B cell (primary cell): ENCODE results near the gene GRM4. TPM values are rescaled to one million over a fixed set of nuclear protein-coding genes. Genes with fewer than 3 reads are reported as not detected.

Experiments used
- ATAC-seq: fragments of 200-7000 bp; cut with Tn5 transposase; one replicate; pipeline ENCODE4 v1.10.0; 2021; ENCODE audit warnings: low read depth, mild to moderate bottlenecking, moderate number of reproducible peaks, moderate library complexity
- CTCF ChIA-PET: fragments of 350-600 bp; sonication (Branson Sonifier 250); formaldehyde crosslinking; loops from one replicate; lab custom pipeline; 2021; ENCODE audit warnings: antibody characterized with exemption, inconsistent platforms; lab: Charles Lee
- POLR2A ChIA-PET: fragments of 350-600 bp; sonication (Branson Sonifier 250); formaldehyde crosslinking; loops from one replicate; lab custom pipeline; 2021; ENCODE audit warnings: antibody characterized with exemption; lab: Charles Lee
- DNase-seq: peaks from one replicate; pipeline ENCODE4 v3.0.0; 2013
- H2AFZ ChIP-seq: 2 replicates; pipeline ENCODE4 v1.6.1; 2012; ENCODE audit warnings: mild to moderate bottlenecking, low read depth, low read length; ENCODE audit not compliant: insufficient read depth, poor library complexity, severe bottlenecking
- H3K27ac ChIP-seq, 2 donors: 1 replicate in 1 of 2; 2 replicates in 1 of 2; pipeline ENCODE4 v1.5.1; 2012 to 2013; ENCODE audit warnings: low read length in 2 of 2, mild to moderate bottlenecking in 2 of 2, moderate library complexity in 1 of 2
- H3K27me3 ChIP-seq, 4 experiments: fragments of 200-600 bp in 1 of 4; sonication (generic) in 1 of 4; replicated peaks in 1 of 4; 1 replicate in 2 of 4; 2 replicates in 2 of 4; pipeline versions ENCODE4 v1.6.1 to v1.7.0; 2013 to 2016; ENCODE audit warnings: low read length in 3 of 4, mild to moderate bottlenecking in 2 of 4, mixed read lengths in 1 of 4, moderate library complexity in 1 of 4; ENCODE audit not compliant: insufficient read depth in 4 of 4, control insufficient read depth in 3 of 4; ENCODE audit errors: control extremely low read depth in 1 of 4
- H3K36me3 ChIP-seq, 2 experiments: replicated peaks in 1 of 2; 1 replicate in 1 of 2; 2 replicates in 1 of 2; pipeline versions ENCODE4 v1.6.1 to v1.7.1; 2013; ENCODE audit warnings: low read length in 1 of 2; ENCODE audit not compliant: insufficient read depth in 2 of 2, control insufficient read depth in 1 of 2; ENCODE audit errors: control extremely low read depth in 1 of 2, extremely low read depth in 1 of 2
- H3K4me1 ChIP-seq, 2 donors: fragments of 200-600 bp in 1 of 2; sonication (generic) in 1 of 2; 1 replicate in 1 of 2; 2 replicates in 1 of 2; pipeline versions ENCODE4 v1.5.1 to v1.6.1; 2013 to 2017; ENCODE audit warnings: low read length in 2 of 2; ENCODE audit not compliant: control insufficient read depth in 2 of 2, insufficient read depth in 2 of 2
- H3K4me2 ChIP-seq: replicated peaks from 2 replicates; pipeline ENCODE3; 2012; ENCODE audit warnings: mild to moderate bottlenecking, low read depth, low read length; ENCODE audit not compliant: poor library complexity, severe bottlenecking
- H3K4me3 ChIP-seq, 5 experiments: fragments of 200-600 bp in 1 of 5; sonication (generic) in 1 of 5; 1 replicate in 3 of 5; 2 replicates in 2 of 5; pipeline versions ENCODE4 v1.5.1 to v1.7.0; 2011 to 2016; ENCODE audit warnings: low read length in 4 of 5, mild to moderate bottlenecking in 4 of 5, low read depth in 2 of 5, control low read depth in 1 of 5, moderate library complexity in 1 of 5; ENCODE audit not compliant: insufficient read depth in 1 of 5; ENCODE audit errors: control extremely low read depth in 1 of 5, extremely low read depth in 1 of 5
- H3K79me2 ChIP-seq: fragments of 200-600 bp; sonication (generic); one replicate; pipeline ENCODE4 v1.6.0; 2016; ENCODE audit warnings: low read length; ENCODE audit not compliant: control insufficient read depth, insufficient read depth
- H3K9ac ChIP-seq: fragments of 200-600 bp; sonication (generic); 2 replicates; pipeline ENCODE4 v1.6.1; 2017; ENCODE audit warnings: mild to moderate bottlenecking, low read length, moderate library complexity
- H3K9me3 ChIP-seq, 3 donors: one replicate each; pipeline versions ENCODE4 v1.6.1 to v1.7.1; 2013; ENCODE audit warnings: low read length in 2 of 3; ENCODE audit not compliant: control insufficient read depth in 2 of 3, insufficient read depth in 1 of 3; ENCODE audit errors: control extremely low read depth in 1 of 3
- H4K20me1 ChIP-seq: 2 replicates; pipeline ENCODE4 v1.6.0; 2012; ENCODE audit warnings: mild to moderate bottlenecking, low read length; ENCODE audit not compliant: insufficient read depth, control insufficient read depth, poor library complexity, severe bottlenecking
- H3K27ac Mint-ChIP-seq: one replicate; pipeline ENCODE4 v1.8.0; 2021; ENCODE audit warnings: mixed read lengths
- H3K27me3 Mint-ChIP-seq: one replicate; pipeline ENCODE4 v1.8.0; 2021; ENCODE audit warnings: mixed read lengths
- H3K4me1 Mint-ChIP-seq: one replicate; pipeline ENCODE4 v1.8.0; 2021; ENCODE audit warnings: mixed read lengths
- H3K4me3 Mint-ChIP-seq: one replicate; pipeline ENCODE4 v1.8.0; 2021; ENCODE audit warnings: mixed read lengths
- H3K9me3 Mint-ChIP-seq: one replicate; pipeline ENCODE4 v1.8.0; 2022; ENCODE audit warnings: mixed read lengths; ENCODE audit not compliant: insufficient read depth
- EZH2 ChIP-seq: IDR thresholded peaks from 2 replicates; pipeline ENCODE4 v1.6.1; 2012; ENCODE audit warnings: borderline replicate concordance, low read depth, mild to moderate bottlenecking, moderate library complexity, low read length; ENCODE audit not compliant: insufficient read depth, poor library complexity, severe bottlenecking
- WGBS: methylation state at CpG from one replicate; pipeline ENCODE4 v1.1.5; 2013; ENCODE audit warnings: missing lambda C conversion rate; ENCODE audit not compliant: insufficient coverage; 5-methylcytosine and 5-hydroxymethylcytosine counted together
- intact Hi-C: fragments of 100-400 bp; cut with micrococcal nuclease; formaldehyde crosslinking; loops from one replicate; pipeline ENCODE4 v1.10.0; 2022
- polyA plus RNA-seq: library from polyadenylated mRNA; depleted of rRNA; stranded (reverse); fragments of >200 nt; gene quantifications from 2 replicates; pipeline ENCODE4 v1.2.3, GENCODE V29; 2012
- total RNA-seq, 2 donors: library from RNA; stranded (reverse); fragments of 120-200 nt in 1 of 2; gene quantifications; 1 replicate in 1 of 2; 2 replicates in 1 of 2; pipeline versions ENCODE4 v1.2.3 to v1.2.4, GENCODE V29; 2013 to 2022
- TF ChIP-seq, protein P1 (sequence below): fragments of 200-600 bp; IDR thresholded peaks from one replicate; pipeline ENCODE4 v1.8.0; 2022; ENCODE audit warnings: antibody characterized with exemption, mild to moderate bottlenecking

The GRM4 gene
- total and polyA plus RNA-seq, 2 donors (not counting 1 experiment from before 2014, with no cell fraction given), result 0.04 TPM; not detected in 1

DNA sequence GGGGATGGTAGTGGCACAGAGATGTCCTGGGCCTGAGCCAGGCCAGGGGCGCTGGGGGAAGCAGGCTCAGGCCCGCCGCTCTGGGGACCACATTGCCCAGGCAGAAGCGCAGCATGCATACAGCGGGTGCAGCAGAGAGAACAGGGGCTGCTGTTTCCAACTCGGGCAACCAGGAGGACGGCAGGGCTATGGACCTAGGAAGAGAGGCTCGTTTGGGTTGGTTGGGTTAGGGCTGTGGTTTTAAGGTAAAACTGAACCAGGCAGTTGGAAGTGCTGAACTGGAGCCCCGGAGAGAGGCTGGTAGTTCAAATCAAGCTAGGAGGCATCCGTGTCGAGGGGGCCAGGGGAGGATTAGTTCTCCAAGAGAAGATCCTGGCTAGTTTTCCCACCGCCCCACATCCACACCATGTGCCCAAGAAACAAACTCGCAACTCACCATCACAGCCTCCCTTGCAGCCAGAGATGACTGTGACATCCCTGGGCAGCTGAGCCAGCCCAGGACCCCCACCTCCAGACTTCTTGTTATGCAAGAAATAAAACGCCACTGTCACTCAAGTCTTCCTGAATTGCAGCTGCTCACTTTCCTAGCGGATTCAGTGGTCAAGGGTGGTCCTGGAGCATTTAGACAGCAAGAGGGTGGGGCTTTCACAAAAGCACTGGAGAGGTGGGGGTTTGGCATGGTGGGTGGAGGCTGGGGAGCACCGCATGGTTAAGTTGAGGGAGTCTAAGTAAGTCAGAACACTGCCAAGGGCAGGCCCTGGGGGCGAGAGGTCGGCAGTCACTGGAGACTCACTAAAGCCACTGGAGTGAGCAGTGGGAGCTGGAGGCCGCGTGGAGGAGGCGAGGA, 161.2 kb downstream of the GRM4 start:
- H3K9me3 Mint-ChIP-seq, result no peaks in the 10 kb centered on the region
- TF ChIP-seq, protein P1, sequence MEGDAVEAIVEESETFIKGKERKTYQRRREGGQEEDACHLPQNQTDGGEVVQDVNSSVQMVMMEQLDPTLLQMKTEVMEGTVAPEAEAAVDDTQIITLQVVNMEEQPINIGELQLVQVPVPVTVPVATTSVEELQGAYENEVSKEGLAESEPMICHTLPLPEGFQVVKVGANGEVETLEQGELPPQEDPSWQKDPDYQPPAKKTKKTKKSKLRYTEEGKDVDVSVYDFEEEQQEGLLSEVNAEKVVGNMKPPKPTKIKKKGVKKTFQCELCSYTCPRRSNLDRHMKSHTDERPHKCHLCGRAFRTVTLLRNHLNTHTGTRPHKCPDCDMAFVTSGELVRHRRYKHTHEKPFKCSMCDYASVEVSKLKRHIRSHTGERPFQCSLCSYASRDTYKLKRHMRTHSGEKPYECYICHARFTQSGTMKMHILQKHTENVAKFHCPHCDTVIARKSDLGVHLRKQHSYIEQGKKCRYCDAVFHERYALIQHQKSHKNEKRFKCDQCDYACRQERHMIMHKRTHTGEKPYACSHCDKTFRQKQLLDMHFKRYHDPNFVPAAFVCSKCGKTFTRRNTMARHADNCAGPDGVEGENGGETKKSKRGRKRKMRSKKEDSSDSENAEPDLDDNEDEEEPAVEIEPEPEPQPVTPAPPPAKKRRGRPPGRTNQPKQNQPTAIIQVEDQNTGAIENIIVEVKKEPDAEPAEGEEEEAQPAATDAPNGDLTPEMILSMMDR, result no peak
- TF ChIP-seq EZH2, result no peak
- Histone ChIP-seq H3K9ac (no peak overlapping the region), H3K4me2 (no peak overlapping the region), H3K27me3 (peaks cover 0 to 6% (median 0%) of the 10 kb centered on the region in 4 experiments), H3K36me3 (no peaks in the 10 kb centered on the region), H3K9me3 (no peaks in the 10 kb centered on the region), H3K27ac (no peak overlapping the region), H3K79me2 (no peaks in the 10 kb centered on the region), H3K4me3 (no peak overlapping the region), H3K4me1 (no peaks in the 10 kb centered on the region), H4K20me1 (no peaks in the 10 kb centered on the region), H2AFZ (no peak overlapping the region)
- no peak overlapping the region for H3K27ac Mint-ChIP-seq
- ATAC-seq, result no peak
- WGBS, result 87% methylated on average over 18 of the region's 21 CpGs
- H3K27me3 Mint-ChIP-seq, result peaks cover 20% of the 10 kb centered on the region
- ChIA-PET POLR2A (no interaction called here), CTCF (no interaction called here)
- no peak overlapping the region for H3K4me3 Mint-ChIP-seq
- intact Hi-C loops, result no loop called here
- no peak for DNase-seq
- no peaks in the 10 kb centered on the region for H3K4me1 Mint-ChIP-seq

DNA sequence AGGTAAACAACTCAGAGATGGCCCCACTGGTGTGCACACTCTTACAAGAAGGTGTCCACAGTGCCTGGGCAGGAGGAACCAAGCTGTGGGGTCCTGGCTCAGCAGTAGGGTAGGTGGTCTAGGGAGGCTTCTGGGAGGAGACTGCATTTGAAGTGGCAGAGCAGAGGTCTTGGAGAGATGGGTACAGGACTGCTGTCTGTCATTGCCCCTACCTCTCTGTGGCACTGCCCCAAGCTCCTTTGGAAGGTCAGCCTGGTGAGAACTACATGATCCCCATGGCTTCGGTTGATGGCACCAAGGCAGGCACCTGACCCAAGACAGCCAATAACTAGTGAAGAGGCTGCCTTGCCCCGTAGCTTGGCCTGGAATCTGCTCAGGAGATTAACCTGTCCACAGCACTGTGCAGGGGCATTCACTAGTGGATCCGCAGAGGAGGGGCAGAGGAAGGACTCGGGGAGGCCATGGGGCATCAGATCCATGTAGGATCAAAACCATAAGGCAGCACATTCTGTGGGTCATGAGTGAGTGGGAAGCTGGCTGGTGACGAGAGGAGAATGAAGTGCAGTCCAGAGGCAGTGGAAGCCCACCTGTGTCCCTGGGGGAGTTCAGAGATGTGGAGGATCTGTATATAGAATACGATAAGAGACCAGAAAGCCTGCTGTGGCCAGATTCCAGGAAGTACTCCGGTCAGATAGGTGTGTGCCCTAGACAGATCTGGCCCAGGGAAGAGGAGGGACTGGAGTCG, 162.0 kb downstream of the GRM4 start:
- H3K36me3 ChIP-seq, result no peaks in the 10 kb centered on the region
- 88% methylated on average over 8 of the region's 8 CpGs for WGBS
- ATAC-seq (no peak), DNase-seq (no peak)
- POLR2A ChIA-PET, result no interaction called here
- peaks cover 0 to 6% (median 0%) of the 10 kb centered on the region in 4 experiments for H3K27me3 ChIP-seq
- H3K4me3 ChIP-seq, result no peak overlapping the region
- Mint-ChIP-seq H3K4me3 (no peak overlapping the region), H3K4me1 (no peaks in the 10 kb centered on the region), H3K9me3 (no peaks in the 10 kb centered on the region), H3K27ac (no peak overlapping the region), H3K27me3 (peaks cover 20% of the 10 kb centered on the region)
- H4K20me1 ChIP-seq, result no peaks in the 10 kb centered on the region
- no peaks in the 10 kb centered on the region for H3K79me2 ChIP-seq
- H3K9ac ChIP-seq, result no peak overlapping the region
- intact Hi-C loops, result no loop called here
- CTCF ChIA-PET, result no interaction called here
- TF ChIP-seq, protein P1, result no peak
- no peak for TF ChIP-seq EZH2
- H3K9me3 ChIP-seq, result no peaks in the 10 kb centered on the region
- no peaks in the 10 kb centered on the region for H3K4me1 ChIP-seq
- no peak overlapping the region for H3K27ac ChIP-seq
- H3K4me2 ChIP-seq, result no peak overlapping the region
- no peak overlapping the region for H2AFZ ChIP-seq
